ENCODE measurements around the gene EIF3J. TPM values are rescaled to one million over a fixed set of nuclear protein-coding genes. Genes with fewer than 3 reads are reported as not detected.

EIF3J gene
- total RNA-seq, 4 donors from 2014 or later: 53.6 to 93.6 (median 74.7) TPM

DNA sequence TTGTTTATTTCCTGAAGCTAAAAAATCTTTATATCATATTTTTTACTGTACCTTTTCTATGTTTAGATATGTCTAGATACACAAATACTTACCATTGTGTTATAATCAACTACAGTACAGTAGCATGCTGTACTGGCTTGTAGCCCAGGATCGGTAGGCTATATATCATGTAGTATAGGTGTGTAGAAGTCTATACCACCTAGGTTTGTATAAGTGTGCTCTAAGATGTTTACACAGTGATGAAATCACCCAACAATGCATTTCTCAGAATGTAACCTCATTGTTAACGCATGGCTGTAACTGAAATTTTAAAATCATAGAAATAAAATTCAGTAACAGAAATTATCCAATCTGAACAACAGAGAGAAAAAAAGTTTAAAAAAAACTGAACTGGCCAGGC, 43.2 kb downstream of the EIF3J start:
- H3K4me3 ChIP-seq: no peak overlapping the region
- TF ChIP-seq CTCF (IDR thresholded peaks at IDR 0.05) (no peak), POLR2A (IDR thresholded peaks at IDR 0.05) (no peak), EP300 (IDR thresholded peaks at IDR 0.05) (no peak)
- peaks cover 0 to 4% (median 0%) of the 10 kb centered on the region in 4 donors for H3K4me1 ChIP-seq
- H3K27ac ChIP-seq: no peak overlapping the region
- no peaks in the 10 kb centered on the region for H3K27me3 ChIP-seq
- no peaks in the 10 kb centered on the region for H3K9me3 ChIP-seq
- H3K36me3 ChIP-seq: peaks cover 0 to 53% (median 0%) of the 10 kb centered on the region in 3 donors
- 94% methylated on average over 2 of the region's 2 CpGs for WGBS, 2 donors
- DNase-seq (ENCODE audit: low spot score in 2 of 2): no peak

DNA sequence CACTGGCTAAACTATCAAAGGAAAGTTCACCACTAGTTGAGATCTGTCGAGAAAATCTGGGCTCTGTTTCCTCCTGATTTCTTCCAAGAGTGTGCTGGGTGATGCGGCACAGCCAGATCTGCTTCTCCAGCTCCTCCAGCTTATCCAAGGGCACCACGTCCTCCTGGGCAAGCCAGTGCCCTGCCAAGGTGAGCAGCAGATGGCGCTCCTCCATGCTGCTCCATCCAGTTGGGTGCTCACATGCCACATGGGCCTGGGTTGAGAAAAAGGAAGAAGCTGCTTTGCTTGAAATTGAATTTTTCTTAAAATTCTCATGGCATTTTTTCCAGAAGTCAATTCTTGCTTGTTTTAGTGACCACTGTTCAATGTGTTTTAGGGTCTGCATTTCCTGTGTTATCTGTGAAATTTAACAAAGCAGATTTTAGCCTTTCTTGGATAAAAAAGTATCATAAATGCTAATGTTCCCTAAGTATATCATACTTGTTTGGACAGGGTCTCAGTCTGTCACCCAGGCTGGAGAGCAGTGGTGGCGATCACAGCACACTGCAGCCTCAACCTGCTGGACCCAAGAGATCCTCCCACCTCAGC, 47.3 kb downstream of the EIF3J start:
- Histone ChIP-seq H3K4me3 (no peak overlapping the region), H3K9me3 (no peaks in the 10 kb centered on the region), H3K36me3 (peaks cover 0 to 94% (median 12%) of the 10 kb centered on the region in 3 donors), H3K27me3 (no peaks in the 10 kb centered on the region), H3K4me1 (no peaks in the 10 kb centered on the region), H3K27ac (no peak overlapping the region)
- DNase-seq (ENCODE audit: low spot score in 2 of 2): no peak
- whole genome bisulfite sequencing, 2 donors: 79 to 85% methylated on average over 5 of the region's 5 CpGs
- TF ChIP-seq EP300 (IDR thresholded peaks at IDR 0.05): no peak
- TF ChIP-seq CTCF (IDR thresholded peaks at IDR 0.05): peak in 1 of 5 experiments; percentile 33

- Histone ChIP-seq H3K36me3 (peaks cover 0 to 100% (median 21%) of the 10 kb centered on the region in 3 donors), H3K9me3 (no peaks in the 10 kb centered on the region), H3K27me3 (no peaks in the 10 kb centered on the region), H3K4me3 (no peak overlapping the region), H3K4me1 (no peaks in the 10 kb centered on the region), H3K27ac (no peak overlapping the region)
- no peak for DNase-seq (ENCODE audit: low spot score in 2 of 2)
- 94 to 96% methylated on average over 2 of the region's 2 CpGs for WGBS, 2 donors
- TF ChIP-seq CTCF (IDR thresholded peaks at IDR 0.05) (no peak), POLR2A (IDR thresholded peaks at IDR 0.05) (no peak), EP300 (IDR thresholded peaks at IDR 0.05) (no peak)
Observed at GRCh38 chr15:44585633-44586032, 48.7 kb downstream of the EIF3J start.

DNA sequence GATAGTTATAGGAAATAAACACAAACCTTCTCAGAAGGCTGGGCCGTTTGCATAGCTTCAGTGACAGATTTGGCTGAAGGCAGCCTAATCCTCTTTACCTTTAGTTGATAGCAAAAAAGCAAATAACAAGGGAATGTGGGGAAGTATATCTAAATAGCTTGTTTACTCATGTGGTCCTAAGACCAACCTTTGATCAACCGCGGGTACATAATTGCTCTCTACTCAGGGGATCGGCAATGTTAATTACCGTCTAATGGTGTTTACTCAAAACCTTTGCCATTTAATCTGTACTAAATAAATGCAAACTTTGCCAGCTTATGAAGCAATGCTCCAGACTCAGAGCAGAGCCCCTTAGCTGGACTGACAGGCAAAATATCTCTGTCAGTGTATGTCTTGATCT, 51.6 kb downstream of the EIF3J start:
- 78 to 85% methylated on average over 5 of the region's 5 CpGs for WGBS, 2 donors
- DNase-seq (ENCODE audit: low spot score in 2 of 2): no peak
- no peak overlapping the region for H3K27ac ChIP-seq
- no peak overlapping the region for H3K4me3 ChIP-seq
- H3K27me3 ChIP-seq: no peaks in the 10 kb centered on the region
- no peaks in the 10 kb centered on the region for H3K9me3 ChIP-seq
- TF ChIP-seq EP300 (IDR thresholded peaks at IDR 0.05) (no peak), POLR2A (IDR thresholded peaks at IDR 0.05) (no peak), CTCF (IDR thresholded peaks at IDR 0.05) (no peak)
- H3K36me3 ChIP-seq: peaks cover 5 to 100% (median 24%) of the 10 kb centered on the region in 3 donors
- H3K4me1 ChIP-seq: no peaks in the 10 kb centered on the region

GRCh38 chr15:44591326-44591725, 54.4 kb downstream of the EIF3J start:
- 90 to 95% methylated on average over 1 of the region's 1 CpG for WGBS, 2 donors
- Histone ChIP-seq H3K4me3 (no peak overlapping the region), H3K9me3 (no peaks in the 10 kb centered on the region), H3K27me3 (no peaks in the 10 kb centered on the region), H3K4me1 (no peaks in the 10 kb centered on the region), H3K36me3 (peaks cover 6 to 100% (median 33%) of the 10 kb centered on the region in 3 donors), H3K27ac (no peak overlapping the region)
- no peak for DNase-seq (ENCODE audit: low spot score in 2 of 2)
- TF ChIP-seq POLR2A (IDR thresholded peaks at IDR 0.05) (no peak), EP300 (IDR thresholded peaks at IDR 0.05) (no peak), CTCF (IDR thresholded peaks at IDR 0.05) (no peak)

All from tibial nerve (tissue), 4 donors.